ENCODE measurements around the gene E2F8. TPM values are rescaled to one million over a fixed set of nuclear protein-coding genes. Genes with fewer than 3 reads are reported as not detected.

E2F8 gene
- polyA plus RNA-seq, 3 donors = not detected

DNA sequence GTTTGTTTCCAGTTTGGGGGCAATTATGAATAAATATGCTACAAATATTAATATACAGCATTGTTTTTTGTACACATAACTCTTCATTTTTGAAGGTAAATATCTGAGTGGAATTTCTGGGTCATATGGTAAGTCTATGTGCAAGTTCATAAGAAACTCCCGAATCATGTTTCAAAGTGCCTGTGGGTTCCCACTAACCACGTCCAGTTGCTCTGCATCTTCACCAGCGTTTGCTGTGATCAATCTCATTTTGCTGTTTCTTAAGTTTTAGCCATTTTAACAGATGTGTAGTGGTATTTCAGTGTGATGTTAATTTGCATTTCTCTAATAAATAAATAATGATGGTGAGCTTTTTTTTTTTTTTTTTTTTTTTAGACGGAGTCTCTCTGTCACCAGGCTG, 24.7 kb downstream of the E2F8 start:
- Histone ChIP-seq H2AFZ (ENCODE audit: insufficient read depth, low read depth, low read length, poor library complexity, severe bottlenecking) (no peak overlapping the region), H3K4me1 (ENCODE audit: control insufficient read depth in 1 of 2, insufficient read depth in 2 of 2, low read length in 2 of 2) (no peaks in the 10 kb centered on the region), H3K4me2 (replicated peaks; ENCODE audit: extremely low read depth, low read length, poor library complexity, severe bottlenecking) (no peak overlapping the region), H3K79me2 (ENCODE audit: insufficient read depth, low read length) (no peaks in the 10 kb centered on the region), H3K27me3 (ENCODE audit: control insufficient read depth in 2 of 2, insufficient read depth in 2 of 2, low read length in 2 of 2) (no peaks in the 10 kb centered on the region), H3K4me3 (replicated peaks in 1 of 3; ENCODE audit: low read depth in 2 of 3, low read length in 3 of 3) (no peak overlapping the region), H3K27ac (ENCODE audit: low read depth in 1 of 2, low read length in 2 of 2) (no peak overlapping the region), H3K36me3 (replicated peaks in 1 of 2; ENCODE audit: control insufficient read depth in 1 of 2, insufficient read depth in 2 of 2, low read length in 2 of 2) (no peaks in the 10 kb centered on the region), H3K9me3 (replicated peaks in 1 of 2; ENCODE audit: control insufficient read depth in 1 of 2, insufficient read depth in 1 of 2, low read length in 2 of 2) (no peaks in the 10 kb centered on the region), H3K9ac (ENCODE audit: insufficient read depth, low read length, poor library complexity, severe bottlenecking) (no peak overlapping the region), H4K20me1 (ENCODE audit: insufficient read depth, low read length) (no peaks in the 10 kb centered on the region)
- no peak for DNase-seq
- H3K4me3 Mint-ChIP-seq = no peak overlapping the region
- intact Hi-C loops (cut with micrococcal nuclease) = no loop called here
- WGBS (ENCODE audit: insufficient coverage) = 60% methylated on average over 1 of the region's 4 CpGs
- no peaks in the 10 kb centered on the region for H3K4me1 Mint-ChIP-seq
- H3K9me3 Mint-ChIP-seq = no peaks in the 10 kb centered on the region
- H3K36me3 Mint-ChIP-seq = no peaks in the 10 kb centered on the region
- no peak overlapping the region for H3K27ac Mint-ChIP-seq
- peaks cover 0 to 2% (median 1%) of the 10 kb centered on the region in 3 donors for H3K27me3 Mint-ChIP-seq (ENCODE audit: low read depth in 3 of 3)
- TF ChIP-seq, protein P1, sequence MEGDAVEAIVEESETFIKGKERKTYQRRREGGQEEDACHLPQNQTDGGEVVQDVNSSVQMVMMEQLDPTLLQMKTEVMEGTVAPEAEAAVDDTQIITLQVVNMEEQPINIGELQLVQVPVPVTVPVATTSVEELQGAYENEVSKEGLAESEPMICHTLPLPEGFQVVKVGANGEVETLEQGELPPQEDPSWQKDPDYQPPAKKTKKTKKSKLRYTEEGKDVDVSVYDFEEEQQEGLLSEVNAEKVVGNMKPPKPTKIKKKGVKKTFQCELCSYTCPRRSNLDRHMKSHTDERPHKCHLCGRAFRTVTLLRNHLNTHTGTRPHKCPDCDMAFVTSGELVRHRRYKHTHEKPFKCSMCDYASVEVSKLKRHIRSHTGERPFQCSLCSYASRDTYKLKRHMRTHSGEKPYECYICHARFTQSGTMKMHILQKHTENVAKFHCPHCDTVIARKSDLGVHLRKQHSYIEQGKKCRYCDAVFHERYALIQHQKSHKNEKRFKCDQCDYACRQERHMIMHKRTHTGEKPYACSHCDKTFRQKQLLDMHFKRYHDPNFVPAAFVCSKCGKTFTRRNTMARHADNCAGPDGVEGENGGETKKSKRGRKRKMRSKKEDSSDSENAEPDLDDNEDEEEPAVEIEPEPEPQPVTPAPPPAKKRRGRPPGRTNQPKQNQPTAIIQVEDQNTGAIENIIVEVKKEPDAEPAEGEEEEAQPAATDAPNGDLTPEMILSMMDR (IDR thresholded peaks at IDR 0.05) = no peak

- Histone ChIP-seq H3K27ac (ENCODE audit: low read depth in 1 of 2, low read length in 2 of 2) (no peak overlapping the region), H3K79me2 (ENCODE audit: insufficient read depth, low read length) (no peaks in the 10 kb centered on the region), H3K27me3 (ENCODE audit: control insufficient read depth in 2 of 2, insufficient read depth in 2 of 2, low read length in 2 of 2) (no peaks in the 10 kb centered on the region), H3K4me3 (replicated peaks in 1 of 3; ENCODE audit: low read depth in 2 of 3, low read length in 3 of 3) (no peak overlapping the region), H3K4me1 (ENCODE audit: control insufficient read depth in 1 of 2, insufficient read depth in 2 of 2, low read length in 2 of 2) (no peaks in the 10 kb centered on the region), H3K9me3 (replicated peaks in 1 of 2; ENCODE audit: control insufficient read depth in 1 of 2, insufficient read depth in 1 of 2, low read length in 2 of 2) (no peaks in the 10 kb centered on the region), H3K9ac (ENCODE audit: insufficient read depth, low read length, poor library complexity, severe bottlenecking) (no peak overlapping the region), H4K20me1 (ENCODE audit: insufficient read depth, low read length) (no peaks in the 10 kb centered on the region), H2AFZ (ENCODE audit: insufficient read depth, low read depth, low read length, poor library complexity, severe bottlenecking) (no peak overlapping the region), H3K36me3 (replicated peaks in 1 of 2; ENCODE audit: control insufficient read depth in 1 of 2, insufficient read depth in 2 of 2, low read length in 2 of 2) (no peaks in the 10 kb centered on the region), H3K4me2 (replicated peaks; ENCODE audit: extremely low read depth, low read length, poor library complexity, severe bottlenecking) (no peak overlapping the region)
- no peak for DNase-seq
- Mint-ChIP-seq H3K4me1 (peaks cover 6% of the 10 kb centered on the region), H3K27ac (no peak overlapping the region), H3K4me3 (no peak overlapping the region), H3K36me3 (no peaks in the 10 kb centered on the region), H3K27me3 (ENCODE audit: low read depth in 3 of 3) (no peaks in the 10 kb centered on the region), H3K9me3 (no peaks in the 10 kb centered on the region)
- intact Hi-C loops (cut with micrococcal nuclease) = no loop called here
- TF ChIP-seq, protein P1 (IDR thresholded peaks at IDR 0.05) = no peak
- 100% methylated on average over 2 of the region's 4 CpGs for WGBS (ENCODE audit: insufficient coverage)
Measured at GRCh38 chr11:19209617-19210370, 31.0 kb downstream of the E2F8 start.
